ENCODE results near the gene MOCS1.

The MOCS1 gene

GRCh38 chr6:39933669-39934130 lies 562 bp downstream of the MOCS1 start:
- H2BK5ac ChIP-seq (ENCODE audit: low read depth, low read length, poor library complexity) = no peak overlapping the region
- H3K9ac ChIP-seq (ENCODE audit: low read length) = no peak overlapping the region
- no peak overlapping the region for H3K4ac ChIP-seq (ENCODE audit: low read depth, low read length)
- H3K4me1 ChIP-seq (ENCODE audit: control insufficient read depth in 1 of 2, insufficient read depth in 2 of 2, low read length in 2 of 2) = peaks cover 4 to 6% of the 10 kb centered on the region in 2 experiments
- no peak for DNase-seq
- H3K23ac ChIP-seq (ENCODE audit: low read length) = no peak overlapping the region
- no peak overlapping the region for H3K27ac ChIP-seq (ENCODE audit: low read depth, low read length)
- H3K4me3 ChIP-seq (ENCODE audit: low read depth, low read length) = peak overlapping the region; percentile 79
- H3K36me3 ChIP-seq (ENCODE audit: control insufficient read depth in 1 of 2, insufficient read depth in 2 of 2, low read length in 2 of 2) = no peaks in the 10 kb centered on the region
- peak overlapping the region; percentile 71 for H3K14ac ChIP-seq (ENCODE audit: low read length)
- peak overlapping the region; percentile 54 for H3K18ac ChIP-seq (ENCODE audit: low read length)
- no CpG with 5 or more reads among the region's 9 CpGs for WGBS (ENCODE audit: extremely low coverage, insufficient coverage, insufficient read length)
- no peak overlapping the region for H2BK12ac ChIP-seq (ENCODE audit: low read length)
- no peaks in the 10 kb centered on the region for H3K79me1 ChIP-seq (ENCODE audit: low read length)
- H2BK120ac ChIP-seq (ENCODE audit: insufficient read depth, low read length, poor library complexity) = peak overlapping the region; percentile 64
- peaks cover 3% of the 10 kb centered on the region for H3K79me2 ChIP-seq (ENCODE audit: control insufficient read depth, insufficient read depth, low read length, poor library complexity)
- no peak overlapping the region for H4K91ac ChIP-seq (ENCODE audit: low read depth, low read length)
- peak overlapping the region; percentile 85 for H4K12ac ChIP-seq (ENCODE audit: low read depth, low read length)
- H3K4me2 ChIP-seq (ENCODE audit: low read length) = peak overlapping the region; percentile 75
- peak overlapping the region; percentile 95 for H4K8ac ChIP-seq (ENCODE audit: low read depth, low read length)
- H2AFZ ChIP-seq (ENCODE audit: insufficient read depth, low read length, poor library complexity) = peak overlapping the region; percentile 96
- no peak overlapping the region for H2AK5ac ChIP-seq (ENCODE audit: low read length)
- H3K27me3 ChIP-seq (ENCODE audit: insufficient read depth, low read length) = no peaks in the 10 kb centered on the region
- H3K9me3 ChIP-seq (ENCODE audit: insufficient read depth, low read depth, low read length) = no peaks in the 10 kb centered on the region

- H3K9me3 ChIP-seq (ENCODE audit: insufficient read depth, low read depth, low read length) = no peaks in the 10 kb centered on the region
- H3K9ac ChIP-seq (ENCODE audit: low read length) = no peak overlapping the region
- no peak overlapping the region for H4K91ac ChIP-seq (ENCODE audit: low read depth, low read length)
- H2BK120ac ChIP-seq (ENCODE audit: insufficient read depth, low read length, poor library complexity) = no peak overlapping the region
- DNase-seq = no peak
- no peak overlapping the region for H2BK5ac ChIP-seq (ENCODE audit: low read depth, low read length, poor library complexity)
- H3K27ac ChIP-seq (ENCODE audit: low read depth, low read length) = no peak overlapping the region
- H4K12ac ChIP-seq (ENCODE audit: low read depth, low read length) = no peak overlapping the region
- peaks cover 4 to 6% of the 10 kb centered on the region in 2 experiments for H3K4me1 ChIP-seq (ENCODE audit: control insufficient read depth in 1 of 2, insufficient read depth in 2 of 2, low read length in 2 of 2)
- no peaks in the 10 kb centered on the region for H3K36me3 ChIP-seq (ENCODE audit: control insufficient read depth in 1 of 2, insufficient read depth in 2 of 2, low read length in 2 of 2)
- peaks cover 3% of the 10 kb centered on the region for H3K79me2 ChIP-seq (ENCODE audit: control insufficient read depth, insufficient read depth, low read length, poor library complexity)
- no peak overlapping the region for H3K14ac ChIP-seq (ENCODE audit: low read length)
- H3K4me2 ChIP-seq (ENCODE audit: low read length) = no peak overlapping the region
- WGBS (ENCODE audit: extremely low coverage, insufficient coverage, insufficient read length) = no CpG with 5 or more reads among the region's 8 CpGs
- H3K27me3 ChIP-seq (ENCODE audit: insufficient read depth, low read length) = no peaks in the 10 kb centered on the region
- peak overlapping the region; percentile 32 for H3K4me3 ChIP-seq (ENCODE audit: low read depth, low read length)
- H4K8ac ChIP-seq (ENCODE audit: low read depth, low read length) = no peak overlapping the region
- no peak overlapping the region for H3K23ac ChIP-seq (ENCODE audit: low read length)
- H2BK12ac ChIP-seq (ENCODE audit: low read length) = no peak overlapping the region
- no peak overlapping the region for H2AFZ ChIP-seq (ENCODE audit: insufficient read depth, low read length, poor library complexity)
- no peak overlapping the region for H2AK5ac ChIP-seq (ENCODE audit: low read length)
- no peak overlapping the region for H3K4ac ChIP-seq (ENCODE audit: low read depth, low read length)
- H3K18ac ChIP-seq (ENCODE audit: low read length) = no peak overlapping the region
- H3K79me1 ChIP-seq (ENCODE audit: low read length) = no peaks in the 10 kb centered on the region
Observed at GRCh38 chr6:39932386-39932910, 1.8 kb downstream of the MOCS1 start.

- Histone ChIP-seq H3K36me3 (ENCODE audit: control insufficient read depth in 1 of 2, insufficient read depth in 2 of 2, low read length in 2 of 2) (no peaks in the 10 kb centered on the region), H3K27ac (ENCODE audit: low read depth, low read length) (no peak overlapping the region), H2BK5ac (ENCODE audit: low read depth, low read length, poor library complexity) (no peak overlapping the region), H3K79me1 (ENCODE audit: low read length) (no peaks in the 10 kb centered on the region), H3K9me3 (ENCODE audit: insufficient read depth, low read depth, low read length) (no peaks in the 10 kb centered on the region), H3K79me2 (ENCODE audit: control insufficient read depth, insufficient read depth, low read length, poor library complexity) (peaks cover 3% of the 10 kb centered on the region), H4K12ac (ENCODE audit: low read depth, low read length) (no peak overlapping the region), H3K18ac (ENCODE audit: low read length) (no peak overlapping the region), H2BK120ac (ENCODE audit: insufficient read depth, low read length, poor library complexity) (no peak overlapping the region), H3K4me3 (ENCODE audit: low read depth, low read length) (no peak overlapping the region), H3K4ac (ENCODE audit: low read depth, low read length) (no peak overlapping the region), H3K23ac (ENCODE audit: low read length) (no peak overlapping the region), H2AFZ (ENCODE audit: insufficient read depth, low read length, poor library complexity) (no peak overlapping the region), H3K4me1 (ENCODE audit: control insufficient read depth in 1 of 2, insufficient read depth in 2 of 2, low read length in 2 of 2) (peaks cover 4 to 6% of the 10 kb centered on the region in 2 experiments), H2BK12ac (ENCODE audit: low read length) (no peak overlapping the region), H2AK5ac (ENCODE audit: low read length) (no peak overlapping the region), H3K9ac (ENCODE audit: low read length) (no peak overlapping the region), H3K4me2 (ENCODE audit: low read length) (no peak overlapping the region), H3K14ac (ENCODE audit: low read length) (no peak overlapping the region), H4K8ac (ENCODE audit: low read depth, low read length) (no peak overlapping the region), H4K91ac (ENCODE audit: low read depth, low read length) (no peak overlapping the region), H3K27me3 (ENCODE audit: insufficient read depth, low read length) (no peaks in the 10 kb centered on the region)
- WGBS (ENCODE audit: extremely low coverage, insufficient coverage, insufficient read length) = no CpG with 5 or more reads among the region's 1 CpG
- DNase-seq = no peak
Observed at GRCh38 chr6:39931607-39932006, 2.7 kb downstream of the MOCS1 start.

- no peak overlapping the region for H4K12ac ChIP-seq (ENCODE audit: low read depth, low read length)
- no peak overlapping the region for H4K91ac ChIP-seq (ENCODE audit: low read depth, low read length)
- no peak for DNase-seq
Observed at GRCh38 chr6:39930540-39930939, 3.7 kb downstream of the MOCS1 start.

More at GRCh38 chr6:39930540-39930939, 3.7 kb downstream of the MOCS1 start:
- no peak overlapping the region for H3K27ac ChIP-seq (ENCODE audit: low read depth, low read length)
- H3K18ac ChIP-seq (ENCODE audit: low read length) = no peak overlapping the region
- no peak overlapping the region for H2BK12ac ChIP-seq (ENCODE audit: low read length)
- H2BK120ac ChIP-seq (ENCODE audit: insufficient read depth, low read length, poor library complexity) = no peak overlapping the region
- no peak overlapping the region for H3K14ac ChIP-seq (ENCODE audit: low read length)
- H3K9me3 ChIP-seq (ENCODE audit: insufficient read depth, low read depth, low read length) = no peaks in the 10 kb centered on the region
- peaks cover 3% of the 10 kb centered on the region for H3K79me2 ChIP-seq (ENCODE audit: control insufficient read depth, insufficient read depth, low read length, poor library complexity)
- H3K4me2 ChIP-seq (ENCODE audit: low read length) = no peak overlapping the region
- no peaks in the 10 kb centered on the region for H3K36me3 ChIP-seq (ENCODE audit: control insufficient read depth in 1 of 2, insufficient read depth in 2 of 2, low read length in 2 of 2)
- H2AFZ ChIP-seq (ENCODE audit: insufficient read depth, low read length, poor library complexity) = no peak overlapping the region
- H2AK5ac ChIP-seq (ENCODE audit: low read length) = no peak overlapping the region
- H3K27me3 ChIP-seq (ENCODE audit: insufficient read depth, low read length) = no peaks in the 10 kb centered on the region
- no peak overlapping the region for H4K8ac ChIP-seq (ENCODE audit: low read depth, low read length)
- H3K23ac ChIP-seq (ENCODE audit: low read length) = no peak overlapping the region
- H3K4ac ChIP-seq (ENCODE audit: low read depth, low read length) = no peak overlapping the region
- peaks cover 4 to 6% of the 10 kb centered on the region in 2 experiments for H3K4me1 ChIP-seq (ENCODE audit: control insufficient read depth in 1 of 2, insufficient read depth in 2 of 2, low read length in 2 of 2)
- H3K79me1 ChIP-seq (ENCODE audit: low read length) = no peaks in the 10 kb centered on the region
- H3K4me3 ChIP-seq (ENCODE audit: low read depth, low read length) = no peak overlapping the region
- no peak overlapping the region for H3K9ac ChIP-seq (ENCODE audit: low read length)
- no CpG with 5 or more reads among the region's 4 CpGs for WGBS (ENCODE audit: extremely low coverage, insufficient coverage, insufficient read length)
- H2BK5ac ChIP-seq (ENCODE audit: low read depth, low read length, poor library complexity) = no peak overlapping the region

Measured in trophoblast cell (in vitro differentiated cells and primary cell).